SK-N-SH treated with all-trans-retinoic acid at 6 μM for 48 hours (cell line): ENCODE measurements around the gene EHBP1.
A peak's percentile ranks its signal among the peaks of the same experiment; 100 is the strongest.

ENCODE experiments used
- ARNTL ChIP-seq: fragments of 450-650 bp; formaldehyde crosslinking; IDR thresholded peaks from 2 replicates; pipeline ENCODE4 v1.5.0; 2020; ENCODE audit warnings: low read depth, mild to moderate bottlenecking, moderate library complexity, borderline replicate concordance
- BACH2 ChIP-seq: fragments of 250-450 bp; sonication (Bioruptor Pico); IDR thresholded peaks from 2 replicates; pipeline ENCODE4 v1.9.0; 2021; ENCODE audit warnings: mild to moderate bottlenecking, borderline replicate concordance
- ESRRG ChIP-seq: fragments of 250-450 bp; sonication (Bioruptor Pico); IDR thresholded peaks from 2 replicates; pipeline ENCODE4 v1.6.1; 2021; ENCODE audit warnings: mild to moderate bottlenecking
- GLIS3 ChIP-seq: fragments of 250-450 bp; sonication (Bioruptor Pico); IDR thresholded peaks from 2 replicates; pipeline ENCODE4 v1.5.0; 2020; ENCODE audit warnings: mild to moderate bottlenecking, moderate library complexity
- ISL1 ChIP-seq: fragments of 250-450 bp; sonication (Bioruptor Pico); IDR thresholded peaks from 2 replicates; pipeline ENCODE4 v2.1.2; 2022; ENCODE audit warnings: mild to moderate bottlenecking, moderate library complexity
- OSR1 ChIP-seq: fragments of 250-450 bp; sonication (Bioruptor Pico); IDR thresholded peaks from 2 replicates; pipeline ENCODE4 v1.8.0; 2022; ENCODE audit warnings: moderate library complexity, mild to moderate bottlenecking, inconsistent platforms
- RARB ChIP-seq: fragments of 250-450 bp; sonication (Bioruptor Pico); IDR thresholded peaks from 2 replicates; pipeline ENCODE4 v1.8.0; 2021; ENCODE audit warnings: mild to moderate bottlenecking, moderate library complexity
- TOX ChIP-seq: fragments of 250-450 bp; sonication (Bioruptor Pico); IDR thresholded peaks from 2 replicates; pipeline ENCODE4 v1.8.0; 2021; ENCODE audit warnings: mild to moderate bottlenecking, moderate library complexity, borderline replicate concordance
- ZFP3 ChIP-seq: fragments of 250-450 bp; sonication (Bioruptor Pico); IDR thresholded peaks from 2 replicates; pipeline ENCODE4 v1.5.0; 2020; ENCODE audit warnings: mild to moderate bottlenecking, moderate library complexity
- ZFP30 ChIP-seq: fragments of 450-650 bp; formaldehyde crosslinking; IDR thresholded peaks from 2 replicates; pipeline ENCODE4 v1.5.0; 2022; ENCODE audit warnings: mild to moderate bottlenecking, moderate library complexity
- ZNF70 ChIP-seq: fragments of 450-650 bp; formaldehyde crosslinking; IDR thresholded peaks from 2 replicates; pipeline ENCODE4 v1.5.0; 2020; ENCODE audit warnings: mild to moderate bottlenecking, moderate library complexity
- TF ChIP-seq, protein P1 (sequence below): fragments of 250-450 bp; sonication (Bioruptor Pico); IDR thresholded peaks from 2 replicates; pipeline ENCODE4 v1.8.0; 2020; ENCODE audit warnings: mild to moderate bottlenecking, moderate library complexity, borderline replicate concordance
- TF ChIP-seq, protein P2 (sequence below): fragments of 250-450 bp; sonication (Bioruptor Pico); IDR thresholded peaks from 2 replicates; pipeline ENCODE4 v1.5.1; 2020; ENCODE audit warnings: low read depth, mild to moderate bottlenecking, moderate library complexity
- TF ChIP-seq, protein P3 (sequence below): fragments of 250-450 bp; sonication (Bioruptor Pico); IDR thresholded peaks from 2 replicates; pipeline ENCODE4 v1.5.0; 2020; ENCODE audit warnings: mild to moderate bottlenecking, moderate library complexity

DNA sequence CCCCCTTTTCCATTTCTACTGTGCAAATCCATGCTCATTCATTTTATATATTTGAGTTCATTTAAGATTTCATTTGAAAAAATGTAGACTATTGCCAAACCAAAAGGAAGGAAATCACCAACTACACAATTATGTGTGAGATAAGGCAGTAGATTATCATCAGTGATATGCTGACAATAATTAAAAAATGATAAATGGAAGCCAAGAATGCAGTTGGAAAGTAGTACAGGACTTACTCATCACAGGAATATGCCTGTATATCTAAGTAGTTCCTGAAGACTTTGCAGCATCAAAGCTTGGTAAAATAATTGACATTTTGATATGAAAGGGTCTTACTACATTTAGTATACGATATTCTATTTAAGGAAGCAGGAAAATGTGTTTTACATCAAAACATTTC lies 179.0 kb downstream of the EHBP1 start:
- TF ChIP-seq ISL1 (peak; percentile 88), ESRRG (CRISPR knock-in tag) (no peak), RARB (CRISPR knock-in tag) (no peak), ZFP3 (CRISPR knock-in tag) (no peak), ZNF70 (CRISPR knock-in tag) (no peak), TOX (no peak), ARNTL (CRISPR knock-in tag) (no peak), GLIS3 (CRISPR knock-in tag) (no peak), ZFP30 (CRISPR knock-in tag) (no peak), OSR1 (CRISPR knock-in tag) (no peak), BACH2 (CRISPR knock-in tag) (no peak)
- TF ChIP-seq, protein P1, sequence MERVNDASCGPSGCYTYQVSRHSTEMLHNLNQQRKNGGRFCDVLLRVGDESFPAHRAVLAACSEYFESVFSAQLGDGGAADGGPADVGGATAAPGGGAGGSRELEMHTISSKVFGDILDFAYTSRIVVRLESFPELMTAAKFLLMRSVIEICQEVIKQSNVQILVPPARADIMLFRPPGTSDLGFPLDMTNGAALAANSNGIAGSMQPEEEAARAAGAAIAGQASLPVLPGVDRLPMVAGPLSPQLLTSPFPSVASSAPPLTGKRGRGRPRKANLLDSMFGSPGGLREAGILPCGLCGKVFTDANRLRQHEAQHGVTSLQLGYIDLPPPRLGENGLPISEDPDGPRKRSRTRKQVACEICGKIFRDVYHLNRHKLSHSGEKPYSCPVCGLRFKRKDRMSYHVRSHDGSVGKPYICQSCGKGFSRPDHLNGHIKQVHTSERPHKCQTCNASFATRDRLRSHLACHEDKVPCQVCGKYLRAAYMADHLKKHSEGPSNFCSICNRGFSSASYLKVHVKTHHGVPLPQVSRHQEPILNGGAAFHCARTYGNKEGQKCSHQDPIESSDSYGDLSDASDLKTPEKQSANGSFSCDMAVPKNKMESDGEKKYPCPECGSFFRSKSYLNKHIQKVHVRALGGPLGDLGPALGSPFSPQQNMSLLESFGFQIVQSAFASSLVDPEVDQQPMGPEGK (CRISPR knock-in tag) = no peak
- TF ChIP-seq, protein P2, sequence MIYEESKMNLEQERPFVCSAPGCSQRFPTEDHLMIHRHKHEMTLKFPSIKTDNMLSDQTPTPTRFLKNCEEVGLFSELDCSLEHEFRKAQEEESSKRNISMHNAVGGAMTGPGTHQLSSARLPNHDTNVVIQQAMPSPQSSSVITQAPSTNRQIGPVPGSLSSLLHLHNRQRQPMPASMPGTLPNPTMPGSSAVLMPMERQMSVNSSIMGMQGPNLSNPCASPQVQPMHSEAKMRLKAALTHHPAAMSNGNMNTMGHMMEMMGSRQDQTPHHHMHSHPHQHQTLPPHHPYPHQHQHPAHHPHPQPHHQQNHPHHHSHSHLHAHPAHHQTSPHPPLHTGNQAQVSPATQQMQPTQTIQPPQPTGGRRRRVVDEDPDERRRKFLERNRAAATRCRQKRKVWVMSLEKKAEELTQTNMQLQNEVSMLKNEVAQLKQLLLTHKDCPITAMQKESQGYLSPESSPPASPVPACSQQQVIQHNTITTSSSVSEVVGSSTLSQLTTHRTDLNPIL (CRISPR knock-in tag) = no peak
- TF ChIP-seq, protein P3, sequence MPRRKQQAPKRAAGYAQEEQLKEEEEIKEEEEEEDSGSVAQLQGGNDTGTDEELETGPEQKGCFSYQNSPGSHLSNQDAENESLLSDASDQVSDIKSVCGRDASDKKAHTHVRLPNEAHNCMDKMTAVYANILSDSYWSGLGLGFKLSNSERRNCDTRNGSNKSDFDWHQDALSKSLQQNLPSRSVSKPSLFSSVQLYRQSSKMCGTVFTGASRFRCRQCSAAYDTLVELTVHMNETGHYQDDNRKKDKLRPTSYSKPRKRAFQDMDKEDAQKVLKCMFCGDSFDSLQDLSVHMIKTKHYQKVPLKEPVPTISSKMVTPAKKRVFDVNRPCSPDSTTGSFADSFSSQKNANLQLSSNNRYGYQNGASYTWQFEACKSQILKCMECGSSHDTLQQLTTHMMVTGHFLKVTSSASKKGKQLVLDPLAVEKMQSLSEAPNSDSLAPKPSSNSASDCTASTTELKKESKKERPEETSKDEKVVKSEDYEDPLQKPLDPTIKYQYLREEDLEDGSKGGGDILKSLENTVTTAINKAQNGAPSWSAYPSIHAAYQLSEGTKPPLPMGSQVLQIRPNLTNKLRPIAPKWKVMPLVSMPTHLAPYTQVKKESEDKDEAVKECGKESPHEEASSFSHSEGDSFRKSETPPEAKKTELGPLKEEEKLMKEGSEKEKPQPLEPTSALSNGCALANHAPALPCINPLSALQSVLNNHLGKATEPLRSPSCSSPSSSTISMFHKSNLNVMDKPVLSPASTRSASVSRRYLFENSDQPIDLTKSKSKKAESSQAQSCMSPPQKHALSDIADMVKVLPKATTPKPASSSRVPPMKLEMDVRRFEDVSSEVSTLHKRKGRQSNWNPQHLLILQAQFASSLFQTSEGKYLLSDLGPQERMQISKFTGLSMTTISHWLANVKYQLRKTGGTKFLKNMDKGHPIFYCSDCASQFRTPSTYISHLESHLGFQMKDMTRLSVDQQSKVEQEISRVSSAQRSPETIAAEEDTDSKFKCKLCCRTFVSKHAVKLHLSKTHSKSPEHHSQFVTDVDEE (CRISPR knock-in tag) = no peak
